D341Med (cell line): Measurements from ENCODE around the gene KRAS.

Experiments used
- DNase-seq: peaks from one replicate; pipeline ENCODE4 v3.0.0; 2012; ENCODE audit warnings: low spot score

The KRAS gene

DNA sequence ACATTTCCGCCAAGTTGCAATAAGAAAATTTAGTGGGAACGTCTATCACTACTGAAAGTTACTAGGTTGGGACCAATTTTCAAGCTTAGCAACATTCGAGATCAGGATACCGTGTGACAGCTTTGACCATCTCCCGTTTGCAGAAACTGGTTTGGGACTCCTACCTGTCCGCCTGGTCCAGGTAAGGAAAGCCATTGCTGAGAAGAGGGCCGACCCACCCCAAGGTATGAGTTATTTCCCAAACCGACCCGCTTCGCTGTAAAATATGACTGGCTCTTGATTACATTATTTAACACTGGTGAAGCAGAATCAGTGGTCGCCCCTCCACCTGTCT is 56.0 kb downstream of the KRAS start:
- DNase-seq, result no peak

DNA sequence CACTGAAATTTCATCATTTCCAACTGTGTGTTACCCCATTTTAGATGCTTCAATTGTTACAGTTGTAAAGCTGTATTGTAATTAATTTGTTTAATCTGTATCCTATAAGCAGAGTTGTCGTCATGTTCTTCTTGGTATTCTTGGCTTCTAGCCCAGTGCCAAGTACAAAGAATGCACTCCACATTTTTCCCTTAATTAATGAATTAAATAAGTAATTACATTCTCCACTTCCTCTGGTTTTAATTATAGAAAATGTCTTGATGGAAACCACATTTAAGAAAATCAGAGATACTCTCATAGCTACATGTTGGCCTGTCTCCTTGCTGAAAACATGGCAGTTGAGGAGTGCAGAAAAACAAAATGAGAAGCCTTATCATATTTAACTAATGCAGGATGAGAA is 56.5 kb downstream of the KRAS start:
- no peak for DNase-seq

DNA sequence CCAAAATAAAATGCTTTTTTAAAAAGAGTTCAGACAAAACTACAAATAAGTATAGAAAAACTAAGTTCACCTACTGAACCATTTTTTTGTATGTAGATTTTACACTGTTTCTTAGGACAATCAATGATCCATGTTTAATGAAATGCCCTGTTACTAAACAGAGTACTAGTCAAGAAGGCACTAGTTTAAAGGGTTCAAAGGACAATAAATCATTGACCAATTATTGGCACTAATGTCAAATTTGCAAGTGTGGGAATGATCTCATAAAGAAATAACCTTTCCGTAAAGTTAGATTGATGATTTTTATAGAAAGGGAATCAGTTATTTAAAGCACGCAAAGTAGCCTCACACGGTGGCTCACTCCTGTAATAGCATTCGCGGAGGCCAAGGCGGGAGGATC is 59.9 kb downstream of the KRAS start:
- no peak for DNase-seq

DNA sequence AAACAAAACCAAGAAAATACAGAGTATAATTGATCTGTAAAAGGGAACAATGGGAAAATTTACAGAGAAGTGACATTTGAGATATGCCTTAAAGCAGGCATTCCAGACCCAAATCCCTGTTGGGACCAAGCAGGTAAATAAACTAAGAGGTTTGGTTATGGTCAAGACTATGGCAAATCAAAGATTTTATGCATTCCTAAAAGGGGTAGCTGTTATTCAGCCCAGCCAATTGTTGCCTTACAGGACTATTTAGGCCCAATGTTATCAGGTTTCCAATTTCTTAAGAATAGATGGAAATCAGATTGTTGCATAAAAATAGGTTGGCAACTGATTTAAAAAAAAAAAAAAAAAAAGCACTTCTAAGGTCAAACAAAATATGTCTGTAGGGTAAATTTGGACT is 61.1 kb downstream of the KRAS start:
- no peak for DNase-seq

DNA sequence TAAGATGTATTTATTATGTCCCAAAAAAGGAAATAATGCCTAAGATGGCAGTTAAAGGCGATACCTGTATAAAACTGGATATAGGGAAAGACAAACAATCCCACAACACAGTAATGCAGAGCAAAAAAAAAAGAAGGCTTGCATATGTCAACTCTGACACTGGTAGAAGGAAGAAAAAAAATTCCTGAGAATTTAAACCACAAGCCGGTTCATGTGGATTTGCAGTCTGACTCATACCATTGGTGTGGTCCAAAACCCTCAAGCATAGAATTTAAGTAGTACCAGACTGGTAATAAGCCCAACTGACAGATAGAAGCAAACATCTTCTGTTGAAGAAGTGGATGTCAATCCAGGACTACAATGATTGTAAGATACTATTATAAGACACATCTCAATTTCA is 62.9 kb downstream of the KRAS start:
- no peak for DNase-seq

DNA sequence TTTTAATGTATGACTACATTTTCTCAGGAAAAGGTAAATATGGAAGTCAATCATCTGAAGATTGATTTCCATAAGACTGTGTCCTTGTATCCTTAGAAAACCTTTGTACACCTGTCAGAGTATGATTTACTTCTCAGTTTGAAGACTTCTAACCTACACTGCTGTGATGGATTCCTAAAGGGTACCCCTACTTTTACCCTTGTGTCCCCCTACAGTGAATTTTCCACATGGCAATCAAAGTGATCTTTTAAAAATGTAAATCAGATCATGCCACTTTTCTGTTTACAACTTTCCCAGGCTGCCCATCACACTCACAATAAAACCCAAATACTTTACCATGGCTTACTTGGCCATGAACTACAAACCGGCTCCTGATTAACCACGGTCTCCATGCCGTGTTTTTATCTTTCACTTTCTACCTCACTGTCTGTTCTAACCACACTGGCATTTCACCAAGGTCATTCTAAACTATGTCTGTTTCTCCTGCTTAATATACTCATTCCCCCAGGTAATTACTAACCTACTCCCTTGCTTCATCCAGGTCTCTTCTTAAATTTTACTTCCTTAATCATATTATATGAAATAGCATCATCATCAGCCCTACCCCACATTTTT is 63.8 kb downstream of the KRAS start:
- no peak for DNase-seq

DNA sequence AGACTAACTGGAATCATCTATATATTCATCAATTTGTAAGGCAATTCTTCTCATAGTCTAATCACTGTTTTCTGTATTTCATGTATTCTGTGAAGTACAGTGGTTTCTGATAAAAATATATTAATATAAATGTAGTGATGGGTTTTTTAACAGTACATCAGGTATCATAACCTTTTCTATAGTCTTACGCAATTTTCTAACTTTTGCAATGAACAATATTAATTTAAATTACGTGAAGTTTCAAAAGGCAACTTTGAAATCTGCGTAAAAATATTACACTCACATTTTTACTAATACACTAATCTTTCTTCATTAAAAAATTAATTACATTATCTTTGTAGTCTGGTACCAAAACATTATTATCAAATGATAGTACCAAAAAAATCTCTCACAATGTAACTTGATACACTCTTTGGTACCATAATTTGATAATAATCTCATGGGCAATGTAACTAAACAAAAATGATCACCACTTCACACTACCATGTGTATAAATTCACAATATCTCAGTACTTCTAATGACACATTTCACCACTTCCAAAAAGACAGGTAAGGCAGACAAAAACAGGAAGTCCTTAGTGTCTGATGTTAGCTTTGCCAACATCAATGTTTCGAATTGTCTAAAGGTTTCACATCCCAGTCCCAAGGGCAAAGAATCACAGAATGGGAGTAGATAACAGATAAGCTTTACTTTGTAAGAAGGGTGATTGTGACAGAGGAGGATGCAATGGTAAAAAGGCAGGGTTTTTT is 64.5 kb downstream of the KRAS start:
- DNase-seq, result no peak

DNA sequence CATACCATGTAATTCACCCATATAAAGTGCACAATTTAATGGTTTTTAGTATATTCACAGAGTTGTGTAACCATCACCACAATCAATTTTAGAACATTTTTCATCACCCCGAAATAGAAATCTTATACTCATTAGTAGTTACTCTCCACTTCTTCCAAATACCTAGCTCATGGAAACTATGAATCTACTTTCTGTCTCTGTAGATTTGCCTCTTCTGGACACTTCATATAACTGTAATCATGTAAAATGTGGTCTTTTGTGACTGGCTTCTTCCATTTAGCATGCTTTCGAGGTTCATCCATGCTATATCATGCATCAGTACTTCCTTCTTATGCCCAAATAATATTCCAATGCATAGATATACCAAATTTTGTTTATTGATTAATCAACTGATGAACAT is 66.6 kb downstream of the KRAS start:
- DNase-seq, result no peak

DNA sequence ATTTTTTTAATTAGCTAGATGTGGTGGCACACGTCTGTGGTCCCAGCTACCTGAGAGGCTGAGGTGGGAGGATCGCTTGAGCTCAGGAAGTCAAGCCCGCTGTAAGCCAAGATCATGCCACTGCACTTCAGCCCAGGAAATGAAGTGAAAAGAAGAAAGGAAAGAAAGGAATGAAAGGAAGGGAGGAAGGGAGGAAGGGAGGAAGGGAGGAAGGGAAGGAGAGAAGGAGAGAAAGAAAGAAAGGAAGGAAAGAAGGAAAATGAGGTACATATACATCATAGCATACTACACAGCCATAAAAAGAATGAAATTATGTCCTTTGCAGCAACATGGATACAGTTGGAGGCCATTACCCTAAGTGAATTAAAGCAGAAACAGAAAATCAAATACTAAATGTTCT is 68.0 kb downstream of the KRAS start:
- DNase-seq, result no peak

DNA sequence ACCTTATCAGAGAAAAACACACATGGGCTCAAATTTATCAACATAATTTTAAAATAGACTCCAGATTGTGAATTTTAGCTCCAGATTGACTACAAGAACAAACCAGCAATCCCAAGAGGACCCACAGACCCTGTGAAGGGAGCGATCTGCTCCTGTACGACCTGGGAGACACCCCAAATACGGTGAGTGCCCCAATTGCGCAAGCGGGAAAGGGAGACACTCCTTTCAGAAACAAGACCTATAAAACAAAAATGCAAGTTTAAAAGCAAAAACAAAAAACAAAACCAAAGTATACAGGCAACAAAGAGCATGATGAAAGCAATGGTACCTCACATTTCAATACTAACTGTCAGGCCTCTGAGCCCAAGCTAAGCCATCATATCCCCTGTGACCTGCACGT is 87.9 kb downstream of the KRAS start:
- DNase-seq, result no peak

DNA sequence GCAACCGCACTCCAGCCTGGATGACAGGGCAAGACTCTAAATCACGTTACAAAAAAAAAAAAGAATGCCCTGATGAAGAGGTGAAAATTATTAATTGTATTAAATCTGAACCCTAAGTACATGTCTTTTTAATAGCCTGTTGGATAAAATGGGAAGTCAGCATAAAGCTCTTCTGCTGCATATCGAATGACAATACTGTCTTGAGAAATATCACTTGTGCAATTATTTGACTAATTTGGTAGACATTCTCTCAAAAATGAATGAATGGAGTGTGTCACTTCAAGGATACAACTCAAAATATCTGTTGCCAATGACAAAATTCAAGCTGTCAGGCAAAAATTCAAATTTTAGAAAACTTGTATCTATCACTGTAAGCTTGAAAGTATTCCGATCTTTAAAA is 94.7 kb downstream of the KRAS start:
- no peak for DNase-seq

DNA sequence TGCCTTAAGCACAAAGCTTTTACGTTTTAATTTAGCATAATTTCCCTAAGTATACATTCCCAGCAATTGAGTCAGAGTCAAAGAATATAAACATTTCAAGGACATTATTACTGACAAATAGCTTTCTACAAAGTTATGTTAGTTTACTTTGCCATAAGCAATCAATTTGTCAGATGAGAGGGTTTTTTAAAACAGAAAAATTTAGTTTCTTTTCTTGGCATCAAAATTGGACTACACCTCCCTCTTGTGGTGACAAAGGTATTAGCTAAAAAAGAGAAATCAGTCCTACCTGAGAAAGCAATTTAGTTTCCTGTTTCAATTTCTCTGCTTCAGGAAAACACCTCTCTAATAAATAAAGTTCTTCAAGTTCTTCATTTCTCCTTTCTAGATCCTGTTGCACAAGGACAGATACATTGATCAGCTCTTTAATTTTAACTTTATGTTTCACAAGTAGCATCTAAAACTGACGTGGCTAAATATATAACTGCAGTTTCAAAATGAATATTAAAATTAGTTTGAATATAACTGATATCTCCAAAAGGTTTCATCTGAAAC is 95.6 kb downstream of the KRAS start:
- DNase-seq, result peak; percentile 33
